GM13977 (cell line): ENCODE measurements around the gene YBEY.
"Not testable (repeated sequence)": the region's sequence is repeated elsewhere in the genome, so short reads cannot be mapped to it uniquely, and the experiment has no call there.

Experiments used
- DNase-seq: peaks from one replicate; pipeline ENCODE4 v3.0.0; 2012; ENCODE audit warnings: low spot score
- in situ Hi-C: fragments of 300-500 bp; cut with MboI; formaldehyde crosslinking; loops from one replicate; pipeline ENCODE4 v1.12.0; 2022; ENCODE audit warnings: low sequenced_read_pairs, low pct_unique_long_range_greater_than_20kb, mixed read lengths, inconsistent platforms; ENCODE audit not compliant: unreplicated experiment
- TF ChIP-seq, protein P1 (sequence below): IDR thresholded peaks from 2 replicates; pipeline ENCODE4 v1.5.1; 2012; ENCODE audit warnings: mild to moderate bottlenecking, control low read depth; ENCODE audit not compliant: insufficient read depth; ENCODE audit errors: extremely low read depth, missing control alignments

The YBEY gene, protein sequence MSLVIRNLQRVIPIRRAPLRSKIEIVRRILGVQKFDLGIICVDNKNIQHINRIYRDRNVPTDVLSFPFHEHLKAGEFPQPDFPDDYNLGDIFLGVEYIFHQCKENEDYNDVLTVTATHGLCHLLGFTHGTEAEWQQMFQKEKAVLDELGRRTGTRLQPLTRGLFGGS

DNA sequence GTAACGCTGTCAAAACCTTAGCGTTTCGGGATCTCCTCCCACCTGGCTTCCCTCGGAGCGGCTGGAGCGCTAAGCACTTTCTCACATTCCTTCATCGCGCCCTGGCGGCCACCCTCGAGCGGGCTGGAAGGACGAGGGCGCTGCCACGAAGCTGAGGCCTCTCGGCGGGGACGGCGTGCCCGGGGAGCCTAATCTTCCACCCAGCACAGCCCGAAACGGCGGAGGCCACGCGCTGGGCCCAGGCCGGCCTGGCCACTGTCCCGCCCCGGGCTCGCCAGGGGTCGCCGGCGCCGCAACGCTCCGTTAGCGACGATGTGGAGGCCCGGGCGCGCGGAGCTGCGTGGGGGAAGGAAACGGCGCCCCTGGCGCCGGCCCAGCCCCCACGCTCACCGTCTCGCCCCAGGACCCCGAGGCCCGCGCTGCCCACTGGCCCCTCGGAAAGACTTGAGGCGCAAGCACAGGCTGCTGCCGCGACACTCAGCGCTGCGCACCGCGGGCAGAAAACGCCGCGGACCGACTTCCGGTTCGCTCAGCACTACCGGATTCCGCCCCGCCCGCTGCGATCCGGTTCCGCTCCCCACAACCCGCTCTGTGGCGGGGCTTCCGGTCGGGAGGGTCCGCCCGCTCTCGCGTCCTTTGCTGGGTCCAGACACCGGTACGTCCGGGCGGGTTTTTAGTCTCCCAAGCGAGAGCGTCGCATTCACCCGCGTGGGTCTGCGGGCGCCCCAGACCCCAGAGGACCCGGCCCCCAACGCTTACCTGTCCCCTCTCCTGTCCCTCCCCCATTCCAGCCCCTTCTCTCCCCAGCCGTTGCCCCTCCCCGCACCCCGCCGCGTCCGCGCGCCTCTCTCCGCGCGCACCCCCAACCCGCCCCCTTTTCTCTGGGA lies at the start of gene YBEY:
TSS of gene YBEY (plus strand) at position 582 of the 887 bp plus-strand sequence. CDS start 572 bp downstream, outside the sequence.
- in situ Hi-C loops, result no loop called here
- TF ChIP-seq, protein P1, sequence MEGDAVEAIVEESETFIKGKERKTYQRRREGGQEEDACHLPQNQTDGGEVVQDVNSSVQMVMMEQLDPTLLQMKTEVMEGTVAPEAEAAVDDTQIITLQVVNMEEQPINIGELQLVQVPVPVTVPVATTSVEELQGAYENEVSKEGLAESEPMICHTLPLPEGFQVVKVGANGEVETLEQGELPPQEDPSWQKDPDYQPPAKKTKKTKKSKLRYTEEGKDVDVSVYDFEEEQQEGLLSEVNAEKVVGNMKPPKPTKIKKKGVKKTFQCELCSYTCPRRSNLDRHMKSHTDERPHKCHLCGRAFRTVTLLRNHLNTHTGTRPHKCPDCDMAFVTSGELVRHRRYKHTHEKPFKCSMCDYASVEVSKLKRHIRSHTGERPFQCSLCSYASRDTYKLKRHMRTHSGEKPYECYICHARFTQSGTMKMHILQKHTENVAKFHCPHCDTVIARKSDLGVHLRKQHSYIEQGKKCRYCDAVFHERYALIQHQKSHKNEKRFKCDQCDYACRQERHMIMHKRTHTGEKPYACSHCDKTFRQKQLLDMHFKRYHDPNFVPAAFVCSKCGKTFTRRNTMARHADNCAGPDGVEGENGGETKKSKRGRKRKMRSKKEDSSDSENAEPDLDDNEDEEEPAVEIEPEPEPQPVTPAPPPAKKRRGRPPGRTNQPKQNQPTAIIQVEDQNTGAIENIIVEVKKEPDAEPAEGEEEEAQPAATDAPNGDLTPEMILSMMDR, result peak; percentile 49

DNA sequence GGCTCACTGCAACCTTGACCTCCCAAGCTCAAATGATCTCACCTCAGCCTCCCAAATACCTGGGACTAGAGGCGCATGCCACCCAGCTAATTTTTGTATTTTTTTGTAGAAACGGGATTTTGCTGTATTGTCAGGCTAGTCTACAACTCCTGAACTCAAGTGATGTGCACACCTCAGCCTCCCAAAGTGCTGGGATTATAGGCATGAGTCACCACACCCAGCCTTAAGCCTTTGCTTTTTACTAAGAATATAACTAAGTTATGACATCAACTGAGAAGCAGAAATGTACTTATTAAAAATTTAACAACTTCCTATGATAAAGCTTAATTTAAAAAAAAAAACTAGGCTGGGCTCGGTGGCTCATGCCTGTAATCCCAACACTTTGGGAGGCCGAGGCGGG lies 48.7 kb upstream of the YBEY start:
- TF ChIP-seq, protein P1, result no peak
- DNase-seq, result no peak
- in situ Hi-C loops, result no loop called here

More for the DNA sequence above, at the start of gene YBEY:
- peak; percentile 98 for DNase-seq

DNA sequence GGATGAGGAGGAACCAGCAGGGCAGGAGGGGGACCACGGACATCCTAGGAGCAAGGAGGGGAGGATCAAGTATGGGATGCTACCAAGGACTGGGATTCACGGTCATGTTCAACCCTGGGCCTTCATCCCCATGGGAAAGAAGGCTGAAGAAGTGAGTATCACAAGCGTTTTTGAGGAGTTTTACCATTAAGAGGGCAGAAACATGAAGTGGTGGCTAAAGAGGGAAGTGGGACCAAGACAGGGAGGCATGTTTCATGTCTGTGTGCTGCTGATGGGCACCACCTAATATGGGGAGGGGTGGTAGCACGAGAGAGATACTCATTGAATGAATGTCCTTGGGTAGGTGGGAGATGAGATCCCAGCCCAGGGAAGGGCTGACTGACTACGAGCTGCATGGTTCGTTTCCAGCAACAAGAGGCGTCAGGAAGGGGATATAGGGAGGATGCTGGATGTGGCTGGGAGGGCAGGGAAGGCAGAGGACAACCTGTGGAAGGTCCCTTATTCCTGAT lies 46.3 kb upstream of the YBEY start:
- no peak for DNase-seq
- in situ Hi-C loops, result no loop called here
- TF ChIP-seq, protein P1, result no peak

DNA sequence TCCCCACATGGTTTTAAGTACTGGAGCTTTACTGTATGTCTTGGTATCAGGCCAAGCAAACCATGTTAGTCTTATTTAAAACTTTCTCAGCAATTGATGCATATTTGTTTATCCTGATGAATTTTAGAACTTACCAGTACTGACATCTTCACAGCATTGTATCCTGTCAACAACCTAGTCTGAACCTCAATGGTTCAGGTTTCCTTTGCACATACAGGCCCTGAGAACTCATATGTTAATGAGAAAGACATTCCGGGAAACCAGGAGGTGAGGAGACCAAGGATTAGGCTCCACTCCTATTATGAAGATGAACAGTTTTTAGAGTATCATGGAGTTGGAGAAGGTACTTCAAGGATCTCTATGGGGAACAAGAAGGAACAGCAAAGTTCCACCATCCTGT lies 44.6 kb upstream of the YBEY start:
- in situ Hi-C loops, DNase-seq: not testable (repeated sequence)

DNA sequence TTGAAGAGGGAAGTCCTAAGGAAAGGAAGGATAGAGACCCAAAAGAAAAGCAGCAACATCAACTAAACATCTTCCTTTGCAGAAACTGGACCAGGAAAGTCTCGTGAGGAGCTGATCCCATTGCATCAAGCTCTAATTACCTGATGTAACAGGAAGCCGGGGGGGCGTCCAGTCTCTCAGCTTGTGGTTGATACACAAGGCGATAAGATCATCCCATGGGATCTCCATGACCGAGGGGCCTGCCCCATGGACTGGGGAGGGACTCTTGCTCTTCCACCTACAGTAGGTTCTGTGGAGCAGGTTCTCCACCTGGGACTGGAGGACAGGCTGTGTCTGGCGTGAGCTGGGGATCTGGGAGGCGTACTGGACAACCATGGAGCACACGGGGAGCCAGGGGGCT lies 42.8 kb upstream of the YBEY start:
- TF ChIP-seq, protein P1, result no peak
- DNase-seq, result no peak
- in situ Hi-C loops, result no loop called here

DNA sequence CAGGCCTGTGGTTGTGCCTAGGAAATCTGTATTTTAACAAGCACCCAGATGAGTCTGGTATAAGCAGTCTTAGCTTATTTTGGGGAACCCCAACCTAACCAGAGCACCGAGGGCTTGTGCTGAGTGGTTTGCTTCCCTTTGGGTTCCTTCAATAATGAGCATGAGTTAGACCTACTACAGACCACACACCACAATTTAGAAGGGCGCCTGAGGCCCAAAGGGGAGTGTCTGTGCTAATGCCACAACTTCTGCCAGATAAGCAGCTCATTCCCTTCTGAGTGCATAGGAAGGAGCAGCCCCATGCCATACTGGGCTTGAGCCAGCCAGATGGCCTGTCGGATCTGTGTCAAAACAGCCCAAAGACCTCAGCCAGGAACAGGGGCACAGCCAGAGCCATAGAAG lies 42.2 kb upstream of the YBEY start:
- TF ChIP-seq, protein P1, result no peak
- in situ Hi-C loops, result no loop called here
- DNase-seq, result no peak

DNA sequence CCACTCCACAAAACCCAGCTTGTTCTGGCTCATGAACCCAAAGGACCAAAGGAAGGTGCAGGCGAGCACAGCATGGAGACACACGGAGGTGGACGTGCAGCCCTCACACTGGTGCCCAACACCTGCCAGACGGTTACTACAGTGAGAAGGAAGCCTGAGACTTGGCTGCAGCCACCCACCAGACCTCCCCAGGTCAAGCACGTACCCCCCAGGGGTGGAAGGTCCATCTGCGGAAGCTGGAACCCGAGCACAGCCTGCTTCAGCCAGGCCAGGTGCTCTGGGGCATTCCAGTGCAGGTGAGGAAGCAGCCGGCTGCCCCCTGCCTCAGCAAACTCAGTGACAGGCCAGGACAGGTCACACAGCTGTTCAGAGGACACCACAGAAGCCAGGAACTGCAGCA lies 41.5 kb upstream of the YBEY start:
- DNase-seq, result no peak
- TF ChIP-seq, protein P1, result no peak
- in situ Hi-C loops, result no loop called here
